AG20443 (cell line): Measurements from ENCODE around the gene NDFIP2.

ENCODE experiments used
- DNase-seq: peaks from one replicate; pipeline ENCODE4 v3.0.0; 2012; ENCODE audit warnings: low spot score, mixed read lengths

Gene NDFIP2, protein sequence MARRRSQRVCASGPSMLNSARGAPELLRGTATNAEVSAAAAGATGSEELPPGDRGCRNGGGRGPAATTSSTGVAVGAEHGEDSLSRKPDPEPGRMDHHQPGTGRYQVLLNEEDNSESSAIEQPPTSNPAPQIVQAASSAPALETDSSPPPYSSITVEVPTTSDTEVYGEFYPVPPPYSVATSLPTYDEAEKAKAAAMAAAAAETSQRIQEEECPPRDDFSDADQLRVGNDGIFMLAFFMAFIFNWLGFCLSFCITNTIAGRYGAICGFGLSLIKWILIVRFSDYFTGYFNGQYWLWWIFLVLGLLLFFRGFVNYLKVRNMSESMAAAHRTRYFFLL

DNA sequence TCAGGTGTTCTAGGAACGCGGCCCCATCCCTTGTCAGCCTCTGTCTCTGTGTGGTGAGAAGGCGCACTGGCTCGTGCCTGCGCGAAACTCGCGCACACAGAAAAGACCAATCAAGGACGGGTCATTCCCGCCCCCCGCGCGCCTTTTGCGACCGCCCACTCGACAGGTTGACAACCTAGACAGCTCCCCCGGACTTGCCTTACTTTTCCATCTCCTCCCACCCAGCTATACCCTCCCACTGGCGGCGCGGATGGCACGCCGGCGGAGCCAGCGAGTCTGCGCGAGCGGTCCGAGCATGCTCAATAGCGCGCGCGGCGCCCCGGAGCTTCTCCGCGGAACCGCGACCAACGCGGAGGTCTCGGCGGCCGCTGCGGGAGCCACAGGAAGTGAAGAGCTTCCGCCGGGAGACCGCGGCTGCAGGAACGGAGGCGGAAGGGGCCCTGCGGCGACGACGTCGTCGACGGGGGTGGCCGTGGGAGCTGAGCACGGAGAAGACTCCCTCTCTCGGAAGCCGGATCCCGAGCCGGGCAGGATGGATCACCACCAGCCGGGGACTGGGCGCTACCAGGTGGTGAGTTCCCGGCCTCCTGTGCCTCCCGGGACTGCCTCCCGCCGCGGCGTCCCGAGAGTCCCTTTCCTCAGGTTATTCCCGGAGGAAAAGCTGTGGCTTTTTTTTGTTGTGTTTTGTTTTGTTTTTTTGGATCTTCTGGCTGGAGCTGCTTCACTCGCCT, at the start of gene NDFIP2:
NDFIP2 (plus strand) TSS at position 202 of the 731 bp plus-strand sequence; CDS start at position 251, 49 bp downstream.
- DNase-seq: peak; percentile 88

DNA sequence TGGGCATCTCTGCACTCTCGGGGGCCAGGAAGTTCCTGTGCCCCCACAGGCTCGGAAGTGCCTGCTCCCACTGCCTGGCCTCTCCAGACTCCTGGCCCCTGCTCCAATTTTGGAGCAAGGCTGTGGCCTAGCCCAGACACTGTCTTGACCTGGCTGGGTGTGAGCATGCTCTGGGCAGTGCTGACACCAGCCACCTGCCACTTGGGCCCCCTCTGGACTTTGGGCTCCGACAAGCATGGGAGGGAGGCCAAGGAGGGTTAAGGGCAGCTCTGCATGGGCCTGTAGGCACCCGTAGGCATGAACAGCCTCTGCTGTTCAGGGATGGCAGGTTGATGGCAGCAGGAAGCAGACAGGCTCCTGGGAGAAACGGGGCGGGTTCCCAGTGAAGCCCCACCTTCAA, 48.9 kb upstream of the NDFIP2 start:
- no peak for DNase-seq

DNA sequence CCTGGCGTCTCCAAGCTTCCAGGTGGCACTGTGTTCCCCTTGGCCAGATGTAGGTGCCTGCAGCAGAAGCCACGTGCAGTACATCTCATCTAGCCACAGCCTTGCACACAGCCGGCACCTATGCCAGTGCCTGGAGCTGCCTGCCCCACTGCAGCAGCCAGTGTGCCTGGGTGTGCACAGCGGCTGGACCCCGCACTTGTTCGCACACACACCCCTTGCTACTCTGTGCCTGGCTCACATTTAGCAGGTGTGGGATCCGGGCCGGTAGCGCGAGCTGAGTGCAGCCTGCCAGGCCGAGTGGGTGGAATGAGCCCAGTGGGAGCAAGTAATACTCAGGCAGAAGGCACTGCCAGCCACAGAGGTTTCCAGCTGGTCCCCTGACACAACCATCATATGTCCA, 48.0 kb upstream of the NDFIP2 start:
- no peak for DNase-seq

DNA sequence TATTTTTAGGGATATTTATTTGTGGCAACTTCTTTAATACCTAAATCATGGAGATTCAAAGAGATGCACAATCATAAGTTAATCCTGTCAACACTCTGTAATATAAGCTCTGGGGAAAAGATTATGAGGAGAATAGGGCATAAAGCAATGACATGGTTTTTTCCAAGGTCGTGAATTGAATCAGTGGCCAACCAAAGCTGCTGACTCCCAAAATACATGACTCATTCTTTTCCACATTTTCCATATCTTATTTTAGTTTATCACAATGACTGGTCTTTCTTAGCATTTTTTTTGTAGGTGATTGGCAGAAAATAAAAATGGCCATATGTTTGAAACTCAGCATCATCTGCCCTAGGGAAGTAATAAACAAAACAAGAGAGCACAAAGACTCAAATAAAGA, 46.4 kb upstream of the NDFIP2 start:
- peak; percentile 38 for DNase-seq

DNA sequence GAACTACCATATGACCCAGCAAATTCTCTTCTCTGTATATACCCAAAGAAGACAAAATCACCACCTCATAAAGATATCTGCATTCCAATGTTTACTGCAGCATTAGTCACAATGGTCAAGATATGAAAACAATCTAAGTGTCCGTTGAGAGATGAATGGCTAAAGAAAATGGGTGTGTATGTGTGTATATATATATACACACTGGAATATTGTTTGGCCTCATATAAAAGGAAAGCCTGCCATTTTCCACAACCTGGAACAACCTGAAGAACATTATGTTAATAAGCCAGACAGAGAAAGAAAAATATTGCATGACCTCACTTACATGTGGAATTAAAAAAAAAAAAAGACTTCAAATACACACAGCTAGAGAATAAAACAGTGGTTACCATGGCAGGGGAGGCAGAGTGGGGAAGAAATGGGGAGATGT, 45.4 kb upstream of the NDFIP2 start:
- no peak for DNase-seq

DNA sequence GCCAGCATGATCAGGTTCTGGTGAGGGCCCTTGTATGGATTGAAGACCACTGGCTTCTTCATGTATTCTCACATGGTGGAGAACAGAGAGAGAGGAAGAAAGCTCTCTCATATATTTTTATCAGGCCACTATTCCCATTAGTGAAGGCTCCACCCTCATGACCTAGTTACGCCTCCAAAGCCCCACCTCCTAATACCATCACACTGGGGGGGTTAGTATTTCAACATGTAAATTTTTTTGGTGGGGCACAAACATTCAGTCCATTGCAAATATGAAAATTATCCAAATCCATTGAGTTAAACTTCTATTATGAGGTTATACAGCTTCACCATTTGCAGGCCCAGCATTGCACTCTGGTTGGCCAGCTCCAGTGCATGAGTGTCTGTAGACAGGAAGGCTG, 41.7 kb upstream of the NDFIP2 start:
- no peak for DNase-seq

DNA sequence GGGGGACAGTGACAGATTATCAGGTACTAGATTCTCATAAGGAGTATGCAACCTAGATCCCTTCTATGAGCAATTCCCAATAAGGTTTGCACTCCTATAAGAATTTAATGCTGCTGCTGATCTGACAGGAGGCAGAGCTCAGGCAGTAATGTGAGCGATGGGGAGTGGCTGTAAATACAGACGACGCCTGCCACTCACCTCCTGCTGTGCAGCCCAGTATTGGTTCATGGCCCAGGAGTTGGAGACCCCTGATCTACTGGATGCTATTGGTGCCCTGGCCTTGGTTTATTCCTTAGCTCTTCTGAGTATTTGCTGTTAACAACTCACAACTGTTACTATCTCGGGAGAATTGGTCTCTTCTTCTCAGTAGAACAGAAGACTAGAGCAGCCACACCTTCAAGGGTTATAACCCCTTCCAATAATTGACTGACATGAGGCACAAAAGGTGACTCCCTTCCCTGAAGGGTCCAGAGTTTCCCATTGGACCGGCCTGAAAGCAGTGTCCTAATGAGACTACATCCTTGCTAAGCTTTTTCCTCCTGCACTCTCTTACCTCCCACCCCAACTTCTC, 39.9 kb upstream of the NDFIP2 start:
- no peak for DNase-seq

DNA sequence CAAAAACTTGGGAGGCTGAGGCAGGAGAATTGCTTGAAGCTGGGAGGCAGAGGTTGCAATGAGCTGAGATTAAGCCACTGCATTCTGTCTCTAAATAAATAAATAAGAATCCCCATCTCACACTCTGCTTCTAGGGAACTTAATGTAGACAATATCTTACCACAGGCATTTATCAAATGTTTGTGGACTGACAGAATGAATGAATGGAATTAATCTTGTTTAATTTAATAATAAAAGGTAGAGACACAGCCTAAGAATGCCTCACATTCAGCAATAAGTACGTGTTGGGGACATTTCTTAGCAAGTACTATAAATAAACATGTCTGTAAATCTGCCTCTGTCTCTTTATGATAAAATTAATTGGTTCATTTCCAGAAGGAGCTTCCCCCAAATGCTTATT, 38.7 kb upstream of the NDFIP2 start:
- no peak for DNase-seq

DNA sequence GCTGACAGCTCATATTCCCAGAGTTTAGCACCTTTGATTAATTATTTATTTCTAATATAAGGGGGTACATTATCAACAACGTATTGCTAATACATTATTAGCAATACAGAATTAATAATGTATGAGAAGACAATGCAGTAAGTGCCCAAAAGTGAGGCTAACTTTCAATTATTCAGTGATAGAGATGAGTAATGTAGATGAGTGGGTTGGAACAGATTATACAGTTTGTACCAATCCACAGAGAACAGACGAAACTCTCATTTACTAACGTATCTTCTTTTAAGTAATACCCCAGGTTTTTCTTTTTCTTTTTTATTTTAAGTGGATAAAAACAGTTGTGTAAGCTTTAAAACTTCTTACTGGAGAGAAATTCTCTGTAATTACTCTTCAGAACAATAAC, 38.2 kb upstream of the NDFIP2 start:
- DNase-seq: no peak

DNA sequence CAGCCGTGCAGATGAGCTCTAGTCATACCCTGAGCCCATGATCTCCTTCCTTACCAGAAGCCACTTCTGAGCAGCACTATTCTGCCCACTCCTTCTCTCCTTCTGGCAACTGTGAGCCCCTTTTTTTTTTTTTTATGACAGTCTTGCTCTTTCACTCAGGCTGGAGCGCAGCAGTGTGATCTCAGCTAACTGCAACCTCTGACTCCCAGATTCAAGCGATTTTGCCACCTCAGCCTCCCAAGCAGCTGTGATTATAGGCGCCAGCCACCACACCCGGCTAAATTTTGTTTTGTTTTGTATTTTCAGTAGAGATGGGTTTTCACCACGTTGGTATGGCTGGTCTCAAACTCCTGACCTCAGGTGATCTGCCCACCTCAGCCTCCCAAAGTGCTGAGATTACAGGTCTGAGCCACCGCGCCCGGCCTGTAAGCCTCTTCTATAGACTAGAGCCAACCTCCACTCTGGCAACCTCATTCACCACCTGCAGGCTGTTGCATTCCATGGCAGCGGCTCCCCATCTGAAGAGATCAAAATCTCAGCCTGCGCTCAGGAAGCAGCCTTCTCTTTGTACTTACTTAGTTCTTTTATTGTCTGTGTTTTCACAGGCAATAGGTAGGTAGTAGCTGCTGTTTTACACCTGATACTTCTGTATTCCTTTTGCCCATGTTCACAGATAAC, 34.8 kb upstream of the NDFIP2 start:
- DNase-seq: no peak

DNA sequence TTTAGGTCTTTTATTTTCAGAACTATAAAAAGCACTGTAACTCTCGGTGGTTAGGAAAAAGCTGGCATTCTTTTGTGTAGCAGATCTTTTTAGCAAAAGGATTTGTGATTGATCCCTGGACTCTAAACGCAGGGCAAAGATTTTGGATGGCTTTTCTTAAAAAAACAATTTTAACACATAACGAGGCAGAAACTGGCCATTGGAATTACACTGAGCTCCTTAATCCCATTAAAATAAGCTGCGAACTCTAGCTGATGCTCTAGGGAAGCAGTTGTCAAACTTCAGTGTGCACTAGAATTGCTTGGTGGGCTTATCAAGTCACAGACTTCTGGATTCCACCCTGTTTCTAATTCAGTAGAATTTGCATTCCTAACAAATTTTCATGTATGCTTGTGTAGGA, 33.8 kb upstream of the NDFIP2 start:
- no peak for DNase-seq

DNA sequence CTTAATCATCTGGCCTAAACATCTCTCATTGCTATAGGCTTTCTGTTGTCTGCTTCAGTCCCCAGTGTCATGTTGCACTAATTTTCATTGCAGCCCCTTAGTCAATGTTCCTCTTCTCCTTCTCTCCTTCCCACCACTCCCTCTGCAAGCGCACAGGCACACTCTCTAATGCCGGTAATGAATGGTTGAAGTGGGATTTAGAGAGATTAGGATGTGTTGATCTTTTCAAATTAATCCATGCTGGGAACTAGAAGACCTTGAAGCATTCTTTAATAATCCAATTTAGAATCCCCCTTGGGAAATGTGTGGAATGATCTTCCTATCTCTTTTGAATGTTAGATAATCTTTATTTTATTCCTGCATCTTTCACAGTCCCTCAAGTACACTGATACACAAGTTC, 33.2 kb upstream of the NDFIP2 start:
- DNase-seq: no peak

DNA sequence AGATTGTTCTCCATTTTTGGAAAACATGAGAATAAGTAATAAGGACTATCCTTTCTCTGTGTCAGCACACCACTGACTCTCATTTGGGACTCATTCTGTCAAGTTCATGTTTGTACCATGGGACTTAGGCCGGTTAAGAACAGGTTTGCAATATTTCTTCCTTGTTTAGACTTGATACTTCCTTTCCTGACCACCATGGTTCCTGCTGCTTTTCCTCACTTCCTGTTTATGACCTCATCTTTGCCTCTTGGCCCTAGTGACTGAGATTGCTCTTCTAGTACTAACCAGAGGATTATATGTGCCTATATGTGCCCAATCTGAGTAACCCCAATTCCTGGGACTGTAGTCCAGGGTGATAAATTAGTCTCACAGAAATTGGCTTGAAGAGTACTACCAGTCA, 32.5 kb upstream of the NDFIP2 start:
- DNase-seq: no peak

DNA sequence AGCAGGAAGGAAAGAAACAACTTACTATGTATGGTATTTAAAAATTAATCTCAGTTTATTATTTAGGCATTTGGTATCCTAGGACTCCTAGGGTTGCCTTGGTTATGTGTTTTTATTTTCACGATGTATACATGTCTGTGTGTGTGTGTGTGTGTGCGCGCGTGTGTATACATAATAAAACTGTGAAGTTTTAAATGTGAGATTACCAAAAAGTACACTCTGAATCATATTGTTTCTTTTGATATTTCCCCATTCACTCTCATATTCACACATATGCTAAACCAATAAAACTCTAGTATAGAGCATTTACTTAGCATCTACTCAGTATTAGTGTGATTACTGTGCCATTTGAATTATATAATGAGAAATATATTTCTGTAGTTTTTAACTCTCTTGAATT, 30.8 kb upstream of the NDFIP2 start:
- DNase-seq: no peak

DNA sequence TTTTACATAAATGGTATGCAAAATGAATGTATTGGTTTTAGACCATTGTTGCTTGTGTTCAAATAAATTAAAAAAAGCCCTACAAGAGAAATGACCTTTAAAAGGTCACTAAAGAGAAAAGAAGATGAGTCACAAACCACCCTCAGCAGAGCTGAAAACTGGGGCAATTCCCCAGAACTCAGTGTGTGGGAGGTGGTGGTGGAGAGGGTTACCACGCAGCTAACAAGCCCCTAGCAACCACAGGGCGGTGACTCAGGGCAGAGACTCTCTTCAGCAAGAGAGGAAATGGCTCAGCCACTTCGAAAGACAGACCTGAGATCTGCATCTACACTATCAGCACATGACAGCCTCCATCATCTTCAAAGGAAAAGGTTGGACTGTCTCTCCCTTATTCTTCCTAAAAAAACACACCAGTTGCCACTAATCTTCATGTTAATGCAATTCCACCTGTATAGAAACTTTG, 29.4 kb upstream of the NDFIP2 start:
- peak; percentile 91 for DNase-seq

DNA sequence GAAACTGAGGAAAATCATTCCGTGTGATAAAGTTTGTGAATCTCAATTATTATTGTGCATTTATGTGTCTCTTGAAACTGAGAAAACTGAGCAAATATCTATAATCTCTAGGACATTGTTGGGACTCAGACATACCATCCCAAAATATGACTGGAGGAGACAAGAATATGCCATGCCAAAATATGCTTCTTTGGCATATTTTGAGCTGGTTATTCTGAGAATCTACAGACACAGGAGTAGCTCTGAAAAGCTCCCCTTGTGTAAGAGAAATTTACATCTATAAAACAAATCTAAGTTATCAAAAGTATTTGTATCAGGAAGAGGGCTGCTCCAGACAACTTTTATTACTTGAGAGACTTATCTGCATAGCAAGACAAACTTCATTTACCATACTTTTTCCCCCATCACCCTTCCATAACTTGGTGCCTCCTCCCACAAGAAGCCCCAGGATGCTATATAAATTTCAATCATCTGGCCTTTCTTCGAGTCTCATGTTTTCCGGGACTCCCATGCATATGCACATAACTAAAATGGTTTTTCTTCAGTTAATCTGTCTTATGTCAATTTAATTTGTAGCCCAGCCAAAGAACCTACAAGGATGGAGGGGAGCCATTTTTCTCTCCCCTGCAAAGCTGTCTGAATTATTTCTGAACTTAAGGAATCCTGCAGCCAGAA, 28.6 kb upstream of the NDFIP2 start:
- DNase-seq: no peak

DNA sequence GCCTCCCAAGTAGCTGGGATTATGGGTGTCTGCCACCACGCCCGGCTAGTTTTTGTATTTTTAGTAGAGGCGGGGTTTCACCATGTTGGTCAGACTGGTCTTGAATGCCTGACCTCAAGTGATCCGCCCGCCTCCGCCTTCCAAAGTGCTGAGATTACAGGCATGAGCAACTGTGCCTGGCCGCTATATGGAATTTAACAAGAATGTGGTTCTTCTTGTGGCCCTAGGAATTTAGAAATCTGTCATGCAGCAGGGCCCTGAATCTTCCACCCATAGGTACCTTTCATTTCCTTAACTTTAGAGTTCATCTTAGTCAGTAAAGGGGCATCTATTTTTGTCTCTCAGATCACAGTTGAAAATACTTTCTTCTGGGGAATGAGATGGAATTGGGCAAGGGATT, 25.6 kb upstream of the NDFIP2 start:
- DNase-seq: no peak

DNA sequence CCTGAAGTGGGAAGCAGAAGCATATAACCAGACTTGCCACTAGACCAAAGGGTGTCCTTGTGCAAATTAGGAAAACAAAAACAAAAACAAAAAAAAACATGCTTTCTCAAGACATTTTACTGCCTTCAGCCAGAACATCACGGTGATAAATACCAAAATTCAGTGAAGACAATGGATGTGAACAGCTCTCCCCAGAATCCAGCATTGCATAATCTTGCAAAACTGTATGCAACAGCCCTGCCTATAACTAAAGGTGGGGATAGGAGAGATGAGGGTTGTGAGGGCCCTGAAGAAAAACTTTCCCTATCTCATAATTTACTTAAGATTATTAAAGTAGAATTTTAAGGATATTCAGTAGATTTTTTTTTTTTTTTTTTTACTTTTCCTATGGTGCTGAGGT, 24.9 kb upstream of the NDFIP2 start:
- no peak for DNase-seq

DNA sequence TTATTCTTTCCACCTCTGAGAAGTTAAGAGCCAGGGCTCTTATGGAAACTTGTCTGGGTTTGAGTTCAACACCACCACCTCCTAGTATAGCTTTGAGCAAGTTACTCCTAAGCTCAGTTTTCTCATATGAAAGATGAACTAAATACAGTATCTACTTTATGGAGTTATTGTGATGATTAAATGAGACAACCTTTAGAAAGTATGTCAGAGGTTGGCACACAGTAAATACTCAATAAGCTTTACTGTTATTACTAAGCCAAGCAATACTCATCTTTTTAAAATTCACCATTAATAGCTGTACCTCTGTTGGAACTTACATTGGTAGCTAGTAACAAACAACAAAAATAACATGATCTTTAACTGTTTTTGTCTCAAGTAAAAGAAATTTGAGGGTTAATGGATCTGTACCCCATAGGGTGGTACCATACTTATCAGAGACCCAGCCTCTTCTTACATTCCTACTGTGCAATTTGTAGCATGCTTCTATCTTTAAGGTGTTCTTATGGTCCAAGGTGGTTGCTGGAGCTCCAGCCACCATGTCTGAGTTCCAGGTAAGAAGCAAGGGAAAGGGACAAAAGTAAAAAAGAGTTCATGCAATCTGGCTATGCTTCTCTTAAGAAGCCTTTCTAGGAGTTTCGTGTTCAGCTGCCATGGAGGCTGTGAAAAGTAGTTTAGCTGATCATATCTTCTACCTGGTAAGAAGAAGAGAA, 24.1 kb upstream of the NDFIP2 start:
- DNase-seq: no peak

DNA sequence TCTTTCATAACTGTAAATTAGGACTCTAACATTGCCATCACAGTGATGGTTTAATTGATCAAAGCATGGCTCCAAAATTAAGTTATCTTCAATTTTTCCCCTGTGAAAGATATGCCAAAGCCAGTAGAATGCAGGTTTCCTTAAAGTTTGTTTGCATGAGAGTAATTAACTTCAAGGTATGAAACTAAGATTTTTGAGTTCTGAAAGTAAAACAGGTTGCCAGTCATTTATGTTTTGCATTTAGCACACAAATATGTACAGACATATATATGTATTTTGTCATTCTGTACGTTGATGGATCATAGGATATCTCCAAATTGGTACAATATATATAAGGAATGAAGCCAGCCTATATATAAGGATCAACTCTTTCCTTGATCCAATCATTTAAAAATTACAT, 23.6 kb upstream of the NDFIP2 start:
- DNase-seq: no peak

DNA sequence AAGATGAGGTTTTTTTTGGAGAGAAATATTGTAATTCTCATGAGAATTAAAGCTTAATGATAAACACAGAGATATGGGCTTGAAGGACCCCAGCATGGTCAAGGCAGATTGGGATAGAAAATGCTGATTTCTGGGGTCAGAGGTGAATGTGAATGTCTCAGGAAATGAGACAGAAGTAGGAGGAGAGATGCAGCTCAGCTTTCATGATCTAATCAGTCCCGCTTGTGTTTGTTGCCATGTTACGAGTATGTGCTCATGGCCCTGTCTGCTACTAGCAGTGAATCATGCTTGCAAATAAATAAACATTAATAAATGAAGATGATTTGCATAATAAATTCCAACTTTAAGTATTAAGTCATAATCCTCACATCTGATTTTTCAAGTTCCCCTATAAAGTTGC, 23.0 kb upstream of the NDFIP2 start:
- peak; percentile 80 for DNase-seq
